Fibroblast of skin of left quadriceps (primary cell): ENCODE data around the gene GREB1L.

Source experiments
- DNase-seq, 2 experiments: peaks; one replicate each; pipeline ENCODE4 v3.0.0-alpha.2; 2013; ENCODE audit warnings: low read depth in 2 of 2

Gene GREB1L

DNA sequence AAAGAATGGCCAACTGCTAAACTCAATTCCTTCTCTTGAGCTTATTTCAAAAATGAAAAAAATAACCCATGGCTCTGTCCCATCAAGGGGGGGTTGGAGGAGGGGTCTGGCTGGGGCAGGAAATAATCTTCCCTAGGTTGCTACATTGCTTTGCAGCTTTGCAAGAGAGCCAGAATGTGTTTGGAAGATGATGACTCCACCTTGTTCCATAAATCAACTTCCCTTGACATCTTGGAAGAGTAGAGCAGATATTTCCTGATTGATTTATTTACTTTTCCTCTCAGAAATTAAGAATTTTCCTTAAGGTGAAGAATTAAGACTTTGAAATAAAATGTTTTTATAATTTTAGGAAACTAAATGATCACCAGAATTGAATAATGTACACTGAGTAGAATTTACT is 317.2 kb downstream of the GREB1L start:
- no peak for DNase-seq

DNA sequence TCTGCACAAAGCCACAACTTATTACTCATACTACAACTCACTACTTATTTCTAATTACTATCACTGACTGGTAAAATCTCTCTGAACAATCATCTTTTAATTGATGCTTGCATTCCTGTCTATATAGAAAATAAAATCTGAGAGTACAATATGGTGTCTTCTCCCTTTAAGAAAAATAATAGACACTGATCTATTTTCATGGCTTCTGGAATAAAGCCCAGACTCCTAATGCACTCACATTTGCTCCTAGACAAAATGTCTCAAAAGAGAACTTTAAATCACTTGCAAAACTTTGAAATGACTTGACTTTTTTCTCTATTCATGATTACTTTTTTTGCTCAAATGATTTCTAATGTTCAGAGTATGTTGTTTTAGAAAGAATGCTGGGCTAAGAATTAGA is 329.7 kb downstream of the GREB1L start:
- no peak for DNase-seq
